NCI-H146 treated with DMSO at 0.1 percent for 48 hours (cell line): ENCODE results near the gene PTH2.

Source experiments
- DNase-seq: peaks from one replicate; lab custom pipeline; 2025; ENCODE audit not compliant: unreplicated experiment; lab: John Stamatoyannopoulos, UW

Gene PTH2

DNA sequence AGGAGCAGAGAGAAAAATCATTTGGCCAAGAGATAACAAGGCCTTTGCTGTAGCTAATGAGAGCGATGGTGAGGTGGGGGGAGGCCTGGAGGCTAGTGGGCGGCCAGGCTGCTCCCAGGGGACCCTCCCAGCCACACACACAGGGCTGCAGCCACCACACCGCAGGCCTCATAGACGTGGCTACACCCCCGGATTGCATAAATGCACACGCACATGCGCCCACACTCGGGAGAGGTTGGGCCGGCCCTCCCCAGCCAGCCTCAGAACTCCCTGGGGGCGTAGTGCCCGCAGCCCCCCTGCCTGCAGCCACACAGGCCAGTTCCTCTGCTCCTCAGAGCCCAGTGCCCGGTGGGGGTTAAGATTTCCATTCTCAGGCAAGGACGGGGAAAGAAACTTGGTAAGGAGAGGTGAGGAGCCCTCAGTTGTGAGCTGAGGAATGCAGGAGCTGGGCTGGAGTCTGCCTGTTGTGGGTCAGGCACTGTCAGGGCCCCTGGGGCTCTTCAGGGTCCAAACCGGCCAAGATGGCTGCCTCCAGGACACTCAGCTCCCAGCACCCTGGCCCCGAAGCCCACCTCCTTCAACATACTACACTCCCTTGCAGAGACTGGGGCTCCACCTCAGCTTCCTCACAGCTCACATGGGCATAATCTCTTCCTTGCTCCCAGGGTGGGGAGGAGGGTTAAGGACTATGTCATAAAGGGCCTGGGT lies 8.0 kb downstream of the PTH2 start:
- DNase-seq, result no peak

DNA sequence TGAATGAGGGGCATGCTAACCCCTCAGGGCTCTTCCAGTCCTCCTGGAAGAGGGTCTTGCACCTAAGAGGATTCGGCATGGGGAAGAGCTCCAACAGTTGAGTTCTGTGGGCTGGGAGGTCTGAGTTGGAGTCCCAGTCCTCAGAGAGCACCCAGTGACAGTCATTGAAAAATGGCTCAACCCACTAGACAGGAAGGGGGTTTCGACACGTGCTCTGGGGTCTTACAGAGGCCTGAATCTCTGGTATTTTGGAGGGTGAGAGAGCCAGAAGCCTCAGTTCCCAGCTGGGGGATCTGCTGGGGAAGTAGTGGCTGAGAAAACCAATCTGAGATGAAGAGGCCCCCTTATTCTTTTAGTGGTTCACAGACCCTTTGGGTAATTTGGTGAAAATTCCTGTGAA lies 9.0 kb downstream of the PTH2 start:
- DNase-seq, result no peak

DNA sequence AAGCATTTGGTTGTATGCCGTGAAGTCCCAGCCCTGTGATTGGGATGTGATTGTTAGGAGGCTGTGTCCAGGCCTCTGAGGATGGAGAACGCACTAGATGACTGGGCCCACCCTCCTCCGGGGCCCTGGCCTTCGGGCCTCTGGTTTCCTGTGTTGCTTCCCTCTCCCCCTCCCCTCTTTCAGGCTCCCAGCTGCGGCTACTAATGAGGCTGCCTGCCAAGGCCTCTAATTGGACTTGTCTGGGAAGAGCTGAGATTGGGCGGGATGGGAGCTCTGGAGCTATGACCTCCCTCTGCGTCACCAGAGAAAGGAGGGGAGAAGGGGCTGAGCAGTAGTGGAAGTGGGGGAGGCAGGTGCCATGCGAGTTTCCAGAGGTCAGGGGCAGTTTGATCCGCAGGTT lies 9.9 kb downstream of the PTH2 start:
- DNase-seq, result peak; percentile 84

DNA sequence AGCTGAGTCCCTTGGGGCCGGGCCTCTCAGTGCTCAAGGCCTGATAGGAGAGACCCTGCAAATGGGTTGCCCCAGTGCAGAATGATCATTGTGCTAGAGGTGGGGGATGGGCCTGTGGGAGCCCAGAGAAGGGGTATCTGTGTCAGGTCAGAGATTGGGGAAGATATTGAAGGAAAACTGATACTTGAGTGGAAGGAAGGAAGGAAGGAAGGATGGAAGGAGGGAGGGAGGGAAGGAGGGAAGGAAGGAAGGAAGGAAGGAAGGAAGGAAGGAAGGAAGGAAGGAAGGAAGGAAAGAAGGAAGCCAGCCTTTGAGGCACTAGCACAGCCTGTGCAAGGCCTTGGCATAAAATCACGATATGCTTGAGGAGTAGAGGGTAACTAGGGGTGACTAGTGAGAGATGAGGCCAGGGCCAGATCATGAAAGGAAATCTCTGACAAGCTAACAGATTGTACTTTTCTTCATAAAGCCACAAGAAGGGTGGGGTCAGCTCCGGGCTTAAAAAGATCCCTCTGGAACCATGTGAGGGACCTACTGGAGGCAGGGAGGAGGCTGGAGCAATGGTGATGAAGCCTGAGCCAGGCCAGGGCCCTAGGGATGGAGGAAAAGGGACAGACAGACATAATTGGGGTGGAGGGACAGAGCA lies 11.4 kb downstream of the PTH2 start:
- DNase-seq, result no peak

DNA sequence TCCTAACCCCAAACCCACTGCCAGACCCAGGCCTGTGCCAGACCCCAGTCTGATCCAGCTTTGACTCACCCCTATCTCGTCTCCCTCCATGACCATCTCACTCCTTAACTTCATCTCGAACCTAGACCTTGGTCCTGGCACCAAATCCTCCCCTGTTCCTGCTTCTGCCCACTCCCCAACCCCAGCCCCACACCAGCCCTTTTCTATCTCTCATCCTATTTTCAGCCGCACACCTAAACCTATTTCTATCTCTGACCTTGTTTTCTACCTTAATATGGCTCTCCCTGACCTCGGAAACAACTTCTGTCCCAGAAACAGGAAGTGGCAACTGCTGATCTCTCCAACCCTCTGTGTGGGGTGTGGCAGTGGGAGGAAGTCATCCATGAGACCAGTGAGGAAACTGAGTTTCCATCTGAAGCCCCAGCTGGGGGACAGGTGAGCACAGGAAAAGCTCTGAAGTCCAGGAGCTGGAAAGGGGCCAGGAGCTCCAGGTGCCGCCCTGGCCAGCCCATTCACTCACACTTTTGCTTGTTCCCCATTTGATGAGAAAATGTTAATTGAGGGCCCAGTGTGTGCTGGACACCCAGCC lies 13.7 kb downstream of the PTH2 start:
- peak; percentile 19 for DNase-seq

DNA sequence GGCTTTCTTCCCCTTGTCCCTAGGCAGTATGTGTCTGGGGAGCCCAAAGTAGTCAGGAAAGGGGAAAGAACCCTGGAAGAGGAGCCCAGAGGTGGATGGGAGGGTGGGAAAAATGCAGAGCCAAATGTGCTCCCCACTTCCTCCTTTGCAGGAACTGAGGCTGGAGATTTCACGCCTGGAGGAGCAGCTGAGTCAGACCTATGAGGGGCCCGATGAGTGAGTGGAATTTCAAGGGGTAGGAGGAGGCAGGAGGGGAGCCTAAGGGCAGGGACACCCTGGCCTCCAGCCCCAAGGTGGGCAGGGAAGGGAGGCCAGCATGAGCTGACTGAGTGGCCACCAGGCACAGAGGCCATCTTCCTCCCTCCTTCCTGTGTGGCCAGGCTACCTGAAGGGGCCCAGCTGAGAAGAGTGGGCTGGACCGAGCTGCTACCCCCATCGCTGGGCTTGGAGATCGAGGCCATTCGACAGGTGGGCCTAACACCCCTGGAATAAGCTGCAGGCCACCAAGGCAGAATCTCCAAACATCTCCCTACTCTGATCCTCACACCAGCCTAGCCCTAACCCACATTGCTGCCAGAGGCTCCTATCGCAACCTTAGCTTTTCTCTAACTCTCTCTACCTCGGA lies 14.3 kb downstream of the PTH2 start:
- DNase-seq, result no peak

DNA sequence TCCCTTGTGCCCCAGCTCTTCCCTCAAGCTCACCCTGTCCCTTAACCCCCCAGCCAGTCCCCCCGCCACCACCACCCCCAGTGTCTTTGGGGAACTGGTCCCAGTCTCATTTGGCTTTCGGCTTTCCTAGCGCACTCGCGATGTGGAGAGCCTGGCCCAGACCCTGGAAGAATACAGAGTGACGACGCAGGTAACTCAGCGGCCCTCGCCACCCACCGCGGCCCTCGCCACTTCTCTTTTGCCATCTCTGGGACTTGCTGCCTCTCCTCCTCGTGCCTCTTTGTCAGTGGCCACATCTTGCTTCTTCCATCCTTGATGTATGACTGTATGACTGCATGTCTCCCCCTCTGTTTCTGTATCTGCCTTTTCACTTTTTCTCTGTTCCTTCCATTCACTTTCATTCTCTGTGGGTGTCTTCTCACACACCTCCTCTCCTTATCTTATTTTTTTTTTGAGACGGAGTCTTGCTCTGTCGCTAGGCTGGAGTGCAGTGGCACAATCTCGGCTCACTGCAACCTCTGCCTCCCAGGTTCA lies 15.7 kb downstream of the PTH2 start:
- DNase-seq, result no peak

DNA sequence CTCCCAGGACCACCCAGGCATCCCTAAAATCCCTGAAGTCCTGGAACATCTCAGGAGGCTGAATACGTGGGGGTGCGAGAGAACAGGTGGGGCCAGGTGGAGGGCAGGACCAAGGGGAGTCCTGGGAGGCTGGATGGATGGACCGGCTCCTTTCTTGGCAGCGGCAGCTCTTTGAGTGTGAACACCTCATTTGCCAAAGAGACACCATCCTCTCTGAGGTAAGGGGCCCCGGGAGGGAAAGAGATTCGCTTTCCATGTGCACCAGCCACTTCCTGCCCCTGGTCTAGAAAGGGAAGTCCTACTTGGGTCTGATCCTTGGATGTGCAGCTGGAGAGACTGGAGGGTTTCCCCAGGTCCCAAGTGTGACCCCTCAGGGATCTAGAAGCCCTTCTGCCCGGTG lies 16.2 kb downstream of the PTH2 start:
- DNase-seq, result no peak

DNA sequence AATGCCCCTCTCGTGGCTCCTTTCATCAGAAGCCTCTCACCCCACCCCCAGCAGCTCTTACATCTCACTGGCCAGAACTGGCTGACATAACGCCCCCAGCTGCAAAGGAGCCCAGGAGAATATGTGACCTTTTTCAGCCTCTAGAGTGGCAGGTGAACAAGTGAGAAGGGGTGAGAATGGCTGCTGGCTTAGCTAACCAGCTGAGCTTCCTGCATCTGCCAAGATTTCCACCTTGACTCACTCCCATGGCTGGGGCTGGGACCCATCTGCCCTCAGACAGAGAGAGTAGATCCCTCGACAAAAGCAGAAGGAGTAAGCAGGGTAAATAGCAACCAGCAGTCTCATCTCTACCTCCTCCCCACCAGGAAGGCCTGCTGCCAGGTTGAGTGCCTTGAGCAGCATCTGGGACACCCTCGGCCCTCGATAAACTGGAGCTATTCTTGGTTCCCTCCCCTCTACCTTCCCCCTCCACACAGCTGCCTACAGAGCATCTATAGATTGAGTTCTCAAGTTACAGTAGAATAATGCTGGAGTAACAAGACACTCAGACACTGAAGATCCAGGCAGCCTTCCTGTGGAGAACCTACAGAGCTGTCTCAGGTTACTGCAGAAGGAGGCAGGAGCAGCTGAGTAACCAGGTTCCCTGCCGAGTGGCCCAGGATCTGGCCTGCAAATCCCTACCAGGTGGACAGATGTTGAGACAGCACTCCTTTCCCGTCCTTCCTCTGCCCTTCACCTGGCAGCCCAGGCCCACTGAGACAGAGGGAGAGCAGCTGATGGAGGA lies 19.6 kb downstream of the PTH2 start:
- DNase-seq, result peak; percentile 98

DNA sequence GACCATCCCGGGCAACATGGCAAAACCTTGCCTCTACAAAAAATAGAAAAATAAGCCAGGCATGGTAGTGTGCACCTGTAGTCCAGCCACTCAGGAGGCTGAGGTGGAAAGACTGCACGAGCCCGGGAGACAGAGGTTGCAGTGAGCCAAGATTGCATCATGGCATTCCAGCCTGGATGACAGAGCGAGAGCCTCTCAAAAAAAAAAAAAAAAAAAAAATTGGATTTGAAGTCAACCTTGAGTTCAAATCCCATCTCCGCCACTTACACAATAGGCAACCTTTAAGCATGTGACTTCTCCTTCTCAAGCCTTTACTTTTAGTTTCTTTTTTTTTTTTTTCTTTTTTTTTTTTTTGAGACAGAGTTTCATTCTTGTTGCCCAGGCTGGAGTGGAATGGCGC lies 23.2 kb downstream of the PTH2 start:
- DNase-seq, result no peak

DNA sequence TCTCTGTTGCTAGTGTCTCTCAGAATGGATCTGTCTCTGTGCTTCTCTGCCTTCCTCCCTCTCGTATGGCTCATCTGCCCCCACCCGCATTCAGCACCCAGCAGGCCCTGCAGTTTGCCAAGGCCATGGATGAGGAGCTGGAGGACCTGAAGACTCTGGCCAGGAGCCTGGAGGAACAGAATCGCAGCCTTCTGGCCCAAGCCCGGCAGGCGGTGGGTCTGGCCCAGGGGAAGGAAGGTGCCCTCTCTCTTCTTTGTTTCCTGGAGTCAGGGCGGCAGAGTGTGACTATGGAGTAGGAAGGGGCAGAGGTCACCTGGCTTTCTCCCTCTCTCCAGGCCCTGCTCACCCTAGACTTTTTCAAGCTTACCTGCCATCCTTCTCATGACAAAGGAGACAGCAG lies 24.3 kb downstream of the PTH2 start:
- DNase-seq, result no peak

DNA sequence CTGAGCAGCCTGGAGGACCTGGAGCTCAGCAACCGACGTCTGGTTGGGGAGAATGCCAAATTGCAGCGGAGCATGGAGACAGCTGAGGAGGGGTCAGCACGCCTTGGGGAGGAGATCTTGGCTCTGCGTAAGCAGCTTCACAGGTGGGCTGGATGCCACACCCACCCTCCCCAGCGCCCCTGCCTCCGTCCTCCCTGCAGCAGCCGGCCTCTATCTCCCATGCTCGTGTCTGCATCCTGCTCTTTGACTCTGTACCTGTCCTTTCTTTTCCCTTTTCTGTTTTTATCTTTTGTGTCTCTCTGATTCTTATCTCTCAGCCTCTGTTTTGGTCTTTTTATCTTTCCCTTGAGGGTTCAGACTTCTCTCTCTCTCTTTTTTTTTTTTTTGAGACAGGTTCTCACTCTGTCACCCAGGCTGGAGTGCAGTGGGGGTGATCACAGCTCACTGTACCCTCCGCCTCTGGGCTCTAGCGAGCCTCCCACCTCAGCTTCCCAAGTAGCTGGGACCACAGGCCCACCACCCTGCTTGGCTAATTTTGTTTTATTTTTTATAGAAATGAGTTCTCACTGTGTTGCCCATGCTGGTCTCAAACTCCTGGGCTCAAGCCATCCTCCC lies 25.1 kb downstream of the PTH2 start:
- DNase-seq, result no peak

DNA sequence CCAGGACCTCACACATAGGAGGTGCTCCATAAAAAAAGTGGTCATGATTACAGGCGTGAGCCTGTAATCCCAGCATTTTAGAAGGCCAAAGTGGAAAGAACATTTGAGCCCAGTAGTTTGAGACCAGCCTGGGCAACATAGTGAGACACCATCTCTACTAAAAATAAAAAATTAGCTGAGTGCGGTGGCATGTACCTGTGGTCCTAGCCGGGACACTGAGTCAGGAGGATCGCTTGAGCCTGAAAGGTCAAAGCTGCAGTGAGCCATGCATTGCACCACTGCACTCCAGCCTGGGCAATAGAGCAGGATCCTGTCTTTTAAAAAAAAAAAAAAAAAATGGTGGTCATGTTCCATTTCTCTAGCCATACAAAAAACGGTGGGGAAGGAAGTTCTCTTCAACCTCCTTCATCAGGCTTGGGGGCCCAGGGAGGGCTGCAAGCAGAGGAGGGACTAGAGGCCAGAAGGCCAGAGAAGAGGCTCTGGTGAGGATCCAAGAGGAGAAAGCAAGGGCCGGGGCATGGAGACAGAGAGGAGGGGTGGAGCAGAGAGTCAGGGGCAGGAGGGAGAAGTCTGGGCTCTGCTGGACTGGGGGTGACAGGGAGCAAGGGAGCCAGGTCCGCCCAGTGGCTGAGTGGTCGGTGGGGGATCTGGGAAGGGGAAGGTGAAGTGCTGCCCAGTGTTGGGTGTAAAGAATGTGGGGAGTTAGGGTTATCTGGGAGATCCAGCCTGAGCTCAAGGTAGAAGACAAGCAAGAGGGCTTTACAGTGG lies 26.3 kb downstream of the PTH2 start:
- no peak for DNase-seq

DNA sequence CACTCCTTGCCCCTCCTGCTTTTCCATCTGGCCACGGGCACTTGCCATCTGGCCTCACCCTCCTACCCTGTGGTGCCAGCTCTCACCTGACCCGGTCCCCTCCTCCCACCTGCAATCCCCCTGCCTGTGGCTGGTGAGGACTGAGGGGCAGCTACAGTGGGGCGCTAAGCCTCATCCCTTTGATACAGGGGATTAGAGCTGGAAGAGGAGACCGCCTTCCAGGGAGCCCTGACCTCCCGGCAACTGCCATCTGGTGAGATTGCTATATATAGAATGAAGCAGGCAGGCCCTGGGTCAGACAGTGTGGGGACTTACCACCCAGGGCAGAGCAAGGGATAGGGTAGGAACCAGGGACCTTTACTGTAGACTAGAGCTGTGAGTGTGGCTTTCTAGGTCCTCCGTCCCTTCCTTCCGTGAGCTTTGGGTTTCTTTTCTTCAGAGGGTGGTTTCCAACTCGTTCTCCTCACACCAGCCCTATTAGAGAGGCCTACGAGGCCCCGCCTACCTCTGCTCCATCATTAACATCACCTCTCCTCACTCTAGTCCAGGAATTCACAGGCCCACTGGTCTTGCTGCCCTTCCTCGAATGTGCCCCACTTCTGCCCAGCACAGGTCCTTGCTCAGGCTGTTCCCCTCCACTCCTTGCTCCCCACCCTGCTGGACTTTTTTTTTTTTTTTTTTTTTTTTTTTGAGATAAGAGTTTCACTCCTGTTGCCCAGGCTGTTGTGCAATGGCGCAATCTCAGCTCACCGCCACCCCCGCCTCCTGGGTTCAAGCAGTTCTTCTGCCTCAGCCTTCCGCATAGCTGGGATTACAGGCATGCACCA lies 27.4 kb downstream of the PTH2 start:
- DNase-seq, result no peak

DNA sequence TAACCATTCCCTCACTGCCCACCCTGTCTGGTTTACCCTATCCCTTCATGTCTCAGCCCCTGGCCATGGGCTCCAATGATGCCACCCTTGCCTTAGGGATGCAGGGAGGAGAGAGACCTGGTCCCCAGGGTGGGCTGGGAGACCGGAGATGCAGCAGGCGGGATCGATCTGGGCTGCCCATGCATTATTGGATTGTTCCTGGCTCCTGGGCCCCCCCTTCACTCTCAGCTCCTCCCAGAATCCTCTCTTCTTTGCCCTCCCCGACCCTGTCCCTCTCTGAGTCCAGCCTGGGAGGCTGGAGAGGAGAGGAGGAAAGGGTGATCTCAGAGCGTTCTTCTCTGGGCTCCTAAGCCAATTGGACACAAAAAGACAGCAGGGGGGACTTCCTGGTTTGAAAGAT lies 29.4 kb downstream of the PTH2 start:
- DNase-seq, result no peak

DNA sequence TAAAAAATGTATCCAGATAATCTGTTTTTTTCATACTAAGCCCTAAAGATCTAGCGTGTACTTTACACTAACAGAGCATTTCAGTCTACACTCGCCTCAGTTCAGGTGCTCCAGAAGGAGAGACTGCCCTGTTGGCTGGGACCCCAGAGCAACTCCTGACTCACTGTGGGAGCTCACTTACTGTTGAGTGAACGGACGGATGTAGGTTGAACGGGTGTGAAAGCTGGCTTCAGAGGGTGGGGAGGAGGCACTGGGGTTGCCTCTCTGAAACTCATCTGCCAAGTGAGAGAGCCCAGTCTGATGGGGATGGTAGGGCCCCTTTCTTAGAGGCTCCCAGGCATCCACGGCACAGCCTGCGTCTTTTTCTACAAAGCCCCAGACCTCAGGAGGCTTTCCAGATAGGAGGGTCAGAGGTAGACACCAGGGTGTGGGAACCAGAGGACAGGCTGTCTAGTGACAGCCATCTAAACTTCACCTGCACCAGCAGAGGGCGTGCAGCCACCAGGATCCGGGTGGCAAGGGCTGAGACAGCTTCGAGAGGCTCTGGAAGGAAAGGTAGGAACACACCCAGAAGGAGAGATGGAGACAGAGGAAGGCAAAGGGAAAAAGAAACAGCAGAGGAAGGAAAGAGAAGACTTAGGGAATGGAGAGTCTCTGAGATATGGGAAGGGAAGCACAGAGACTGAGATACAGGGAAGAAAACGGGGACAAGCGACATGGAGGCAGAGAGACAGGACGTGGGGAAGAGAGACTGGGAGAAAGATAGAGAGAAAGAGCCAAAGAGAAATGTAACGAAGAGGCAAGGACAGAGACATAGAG lies 31.5 kb downstream of the PTH2 start:
- peak; percentile 80 for DNase-seq

DNA sequence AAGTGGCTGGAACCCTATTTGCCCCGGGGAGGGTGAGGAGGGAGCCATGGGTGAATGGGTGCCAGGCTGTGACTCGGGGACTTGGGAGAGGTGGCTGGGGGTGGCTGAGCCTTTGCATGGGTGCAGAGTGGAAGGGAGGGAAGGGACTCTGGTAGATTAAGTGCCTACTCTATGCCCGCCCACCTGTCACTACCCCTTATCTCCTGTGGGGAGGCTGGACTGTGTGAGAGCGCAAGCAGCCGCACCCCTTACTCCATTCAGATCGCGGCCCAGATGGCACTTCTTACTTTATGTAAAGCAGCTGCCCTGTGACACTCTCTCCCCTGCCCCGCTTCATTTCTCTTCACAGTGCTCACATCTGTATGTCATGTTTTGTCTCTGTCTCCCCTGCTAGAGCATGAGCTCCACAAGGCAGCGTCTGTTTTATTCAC lies 32.3 kb downstream of the PTH2 start:
- DNase-seq, result no peak
